HG02588 (cell line): ENCODE results near the gene TUBB2A.
A peak's percentile ranks its signal among the peaks of the same experiment; 100 is the strongest.
"Not testable (repeated sequence)": the region's sequence is repeated elsewhere in the genome, so short reads cannot be mapped to it uniquely, and the experiment has no call there.

Experiments
- ATAC-seq: cut with Tn5 transposase; IDR thresholded peaks from one replicate; pipeline ENCODE4 v1.9.1; 2021; ENCODE audit warnings: mild to moderate bottlenecking, moderate library complexity; ENCODE audit not compliant: unreplicated experiment

Gene TUBB2A

DNA sequence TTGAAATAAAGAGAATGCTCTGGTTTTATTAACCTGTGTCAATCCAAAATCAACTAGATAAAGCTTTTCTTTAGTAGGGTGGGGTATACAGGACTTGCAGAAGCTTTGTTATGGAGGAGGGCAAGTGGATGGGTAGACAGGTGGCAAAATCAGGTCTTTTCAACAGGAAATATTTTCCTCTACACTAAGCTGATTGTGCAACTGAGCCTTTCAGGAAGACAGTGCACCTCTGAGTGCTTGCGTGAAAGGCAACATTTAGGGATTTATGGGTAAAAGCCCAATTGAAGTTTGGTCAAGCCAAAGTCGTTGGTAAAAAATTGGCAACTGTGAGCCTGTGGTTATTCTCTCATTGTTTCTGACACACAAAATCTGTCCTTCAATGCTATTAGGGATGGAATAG is 23.8 kb upstream of the TUBB2A start:
- ATAC-seq: no peak

DNA sequence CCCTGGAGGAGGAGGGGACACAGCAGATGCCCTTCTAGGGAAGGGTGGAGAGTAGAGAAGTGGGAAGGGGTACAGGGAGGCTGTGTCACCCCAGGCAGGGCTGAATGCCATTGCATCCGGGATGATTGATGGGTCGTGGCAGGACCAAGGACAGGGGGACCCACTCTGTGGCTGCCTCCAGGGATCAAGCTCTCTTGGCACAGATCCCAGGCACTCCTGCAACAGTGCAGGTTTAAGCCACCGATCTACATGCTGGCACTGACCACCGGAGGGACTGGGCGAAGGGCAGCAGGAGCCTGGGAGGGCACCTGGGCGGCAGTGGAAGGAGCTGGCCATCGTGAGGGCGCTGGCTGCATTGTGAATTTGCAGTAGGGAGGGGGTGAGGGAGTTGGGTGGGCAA is 22.6 kb upstream of the TUBB2A start:
- ATAC-seq: not testable (repeated sequence)

DNA sequence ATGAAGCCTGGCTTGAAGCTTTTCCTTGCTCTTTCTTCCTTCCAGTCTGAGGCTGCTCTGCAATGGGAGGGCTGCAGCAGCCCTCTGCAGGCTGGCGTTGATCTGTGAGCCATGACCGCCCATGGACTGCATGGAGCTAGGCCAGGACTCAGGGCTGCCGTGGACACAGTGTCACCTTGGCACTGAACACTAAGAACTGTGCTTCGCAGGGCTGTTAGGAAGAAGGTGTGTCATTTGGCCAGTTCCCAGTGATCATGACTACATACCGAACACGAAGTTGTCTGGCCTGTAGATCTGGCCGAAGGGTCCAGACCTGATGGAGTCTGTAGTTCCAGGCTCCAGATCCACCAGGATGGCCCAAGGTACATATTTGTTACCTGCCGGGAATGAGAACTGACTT is 21.3 kb upstream of the TUBB2A start:
- not testable (repeated sequence) for ATAC-seq

DNA sequence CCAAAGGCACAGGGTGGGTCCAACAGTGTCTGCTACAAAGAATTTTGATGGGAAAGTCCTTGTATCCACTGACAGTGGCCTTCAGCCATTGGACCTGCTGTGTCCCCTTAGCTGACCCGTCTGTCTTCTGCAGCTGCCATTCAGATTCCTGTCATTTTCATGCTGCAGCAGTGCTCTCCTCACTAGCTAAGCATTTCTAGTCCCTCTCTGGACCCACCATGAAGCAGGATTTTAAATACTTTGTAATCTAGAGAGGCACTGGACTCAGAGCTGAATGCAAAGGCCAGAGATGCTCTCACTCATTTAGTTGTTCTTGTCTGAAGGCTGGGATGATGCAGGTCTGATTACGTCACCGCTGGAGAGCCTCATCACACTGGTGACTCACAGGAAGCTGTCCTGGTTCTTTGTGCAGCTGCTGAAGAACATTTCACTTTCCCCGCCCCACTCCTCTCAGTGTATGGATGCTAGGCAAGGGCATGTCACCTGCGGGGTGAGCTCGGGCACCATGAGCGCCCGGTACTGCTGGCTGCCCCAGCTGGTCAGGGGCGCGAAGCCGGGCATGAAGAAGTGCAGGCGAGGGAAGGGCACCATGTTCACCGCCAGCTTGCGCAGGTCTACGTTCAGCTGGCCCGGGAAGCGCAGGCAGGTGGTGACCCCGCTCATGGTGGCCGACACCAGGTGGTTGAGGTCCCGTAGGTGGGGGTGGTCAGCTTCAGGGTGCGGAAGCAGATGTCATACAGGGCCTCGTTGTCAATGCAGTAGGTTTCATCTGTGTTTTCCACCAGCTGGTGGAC is 19.4 kb upstream of the TUBB2A start:
- ATAC-seq: no peak

DNA sequence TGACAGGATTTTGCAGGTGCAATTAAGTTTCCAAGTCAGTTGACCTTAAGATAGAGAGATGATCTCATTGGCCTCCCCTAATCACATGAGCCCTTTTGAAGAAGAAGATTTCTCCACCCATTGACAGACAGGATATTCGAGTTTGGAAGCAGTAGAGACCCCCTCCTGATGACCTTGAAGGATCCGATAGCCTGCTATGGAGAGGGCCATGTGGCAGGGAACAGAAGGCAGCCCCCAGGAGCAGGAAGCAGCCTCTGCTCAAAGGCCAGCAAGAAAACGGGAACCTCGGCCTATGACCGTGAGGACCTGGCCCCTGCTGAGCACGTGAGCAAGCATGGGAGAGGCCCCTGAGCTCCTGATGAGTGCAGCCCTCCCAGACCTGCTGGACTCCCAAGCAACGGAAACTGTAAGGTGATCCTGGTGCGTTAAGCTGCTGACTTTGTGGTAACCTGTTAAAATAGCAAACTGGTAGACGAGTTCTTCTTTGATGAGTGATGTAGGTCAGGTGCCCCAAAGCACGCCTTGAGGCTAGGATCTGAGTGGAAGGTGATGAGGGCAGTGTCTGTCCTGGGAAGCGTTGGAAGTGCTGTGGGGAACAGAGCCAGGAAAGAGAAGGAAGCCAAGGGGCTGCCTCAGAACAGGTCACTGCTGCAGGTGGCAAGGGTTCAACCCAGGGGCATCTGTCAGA is 18.5 kb upstream of the TUBB2A start:
- ATAC-seq: no peak

DNA sequence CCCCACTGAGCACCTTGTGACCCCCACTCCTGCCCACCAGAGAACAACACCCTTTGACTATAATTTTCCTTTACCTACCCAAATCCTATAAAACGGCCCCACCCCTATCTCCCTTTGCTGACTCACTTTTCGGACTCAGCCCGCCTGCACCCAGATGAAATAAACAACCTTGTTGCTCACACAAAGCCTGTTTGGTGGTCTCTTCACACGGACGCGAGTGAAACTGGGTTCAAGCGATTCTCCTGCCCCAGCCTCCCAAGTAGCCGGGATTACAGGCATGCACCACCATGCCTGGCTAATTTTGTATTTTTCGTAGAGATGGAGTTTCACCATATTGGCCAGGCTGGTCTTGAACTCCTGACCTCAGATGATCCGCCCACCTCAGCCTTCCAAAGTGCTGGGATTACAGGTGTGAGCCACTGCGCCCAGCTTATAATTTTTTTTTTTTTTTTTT is 16.3 kb upstream of the TUBB2A start:
- ATAC-seq: not testable (repeated sequence)

DNA sequence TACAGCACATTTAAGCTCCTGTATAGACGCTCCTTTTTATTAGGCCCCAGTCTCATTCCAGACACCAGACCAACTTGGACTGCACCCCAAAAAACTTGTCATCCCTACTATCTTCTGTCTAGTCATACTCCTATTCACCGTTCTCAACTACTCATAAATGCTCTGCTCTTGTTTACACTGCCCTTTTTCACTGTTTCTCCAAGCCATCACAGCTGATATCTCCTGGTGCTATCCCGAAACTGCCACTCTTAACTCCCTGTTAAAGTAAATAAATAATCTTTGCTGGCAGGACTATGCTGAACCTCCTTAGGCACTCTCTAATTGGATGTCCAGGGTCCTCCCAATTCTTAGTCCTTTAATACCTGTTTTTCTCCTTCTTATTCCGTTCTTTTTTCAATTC is 15.4 kb upstream of the TUBB2A start:
- not testable (repeated sequence) for ATAC-seq

DNA sequence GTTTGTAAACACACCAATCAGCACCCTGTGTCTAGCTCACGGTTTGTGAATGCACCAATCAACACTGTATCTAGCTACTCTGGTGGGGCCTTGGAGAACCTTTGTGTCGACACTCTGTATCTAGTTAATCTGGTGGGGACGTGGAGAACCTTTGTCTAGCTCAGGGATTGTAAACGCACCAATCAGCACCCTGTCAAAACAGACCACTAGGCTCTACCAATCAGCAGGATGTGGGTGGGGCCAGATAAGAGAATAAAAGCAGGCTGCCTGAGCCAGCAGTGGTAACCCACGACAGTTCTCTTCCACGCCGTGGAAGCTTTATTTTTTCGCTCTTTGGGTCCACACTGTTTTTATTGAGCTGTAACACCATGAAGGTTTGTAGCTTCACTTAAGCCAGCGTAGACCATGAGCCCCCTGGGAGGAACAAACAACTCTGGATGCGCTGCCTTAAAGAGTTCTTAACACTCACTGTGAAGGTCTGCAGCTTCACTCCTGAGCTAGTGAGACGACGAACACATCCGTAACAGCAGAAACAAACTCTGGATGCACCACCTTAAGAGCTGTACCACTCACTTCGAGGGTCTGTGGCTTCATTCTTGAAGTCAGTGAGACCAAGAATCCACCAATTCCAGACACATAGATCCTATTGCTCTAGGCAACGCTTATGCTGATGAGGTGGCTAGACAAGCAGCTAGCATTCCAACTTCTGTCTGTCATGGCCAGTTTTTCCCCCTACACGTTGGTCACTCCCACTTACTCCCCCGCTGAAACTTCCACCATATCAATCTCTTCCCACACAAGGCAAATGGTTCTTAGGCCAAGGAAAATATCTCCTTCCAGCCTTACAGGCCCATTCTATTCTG is 14.2 kb upstream of the TUBB2A start:
- not testable (repeated sequence) for ATAC-seq

DNA sequence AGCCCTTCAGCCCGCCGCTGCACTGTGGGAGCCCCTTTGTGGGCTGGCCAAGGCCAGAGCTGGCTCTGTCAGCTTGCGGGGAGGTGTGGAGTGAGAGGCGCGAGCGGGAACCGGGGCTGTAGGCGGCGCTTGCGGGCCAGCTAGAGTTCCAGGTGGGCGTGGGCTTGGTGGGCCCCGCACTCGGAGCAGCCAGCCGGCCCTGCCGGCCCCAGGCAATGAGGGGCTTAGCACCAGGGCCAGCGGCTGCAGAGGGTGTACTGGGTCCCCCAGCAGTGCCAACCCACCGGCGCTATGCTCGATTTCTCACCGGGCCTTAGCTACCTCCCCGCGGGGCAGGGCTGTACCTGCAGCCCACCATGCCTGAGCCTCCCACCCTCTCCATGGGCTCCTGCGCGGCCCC is 13.3 kb upstream of the TUBB2A start:
- ATAC-seq: not testable (repeated sequence)

DNA sequence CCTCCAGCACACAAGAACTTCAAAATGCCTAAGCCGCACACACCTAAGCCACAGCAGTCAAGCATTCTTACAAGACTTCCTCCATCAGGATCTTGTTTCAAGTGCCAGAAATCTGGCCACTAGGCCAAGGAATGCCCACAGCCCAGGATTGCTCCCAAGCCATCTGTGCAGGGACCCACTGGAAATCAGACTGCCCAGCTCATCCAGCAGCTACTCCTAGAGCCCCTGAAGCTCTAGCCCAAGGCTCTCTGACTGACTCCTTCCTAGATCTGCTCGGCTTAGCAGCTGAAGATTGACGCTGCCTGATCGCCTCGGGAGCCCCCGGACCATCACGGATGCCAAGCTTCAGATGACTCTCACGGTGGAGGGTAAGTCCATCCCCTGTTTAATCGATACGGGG is 10.7 kb upstream of the TUBB2A start:
- not testable (repeated sequence) for ATAC-seq

DNA sequence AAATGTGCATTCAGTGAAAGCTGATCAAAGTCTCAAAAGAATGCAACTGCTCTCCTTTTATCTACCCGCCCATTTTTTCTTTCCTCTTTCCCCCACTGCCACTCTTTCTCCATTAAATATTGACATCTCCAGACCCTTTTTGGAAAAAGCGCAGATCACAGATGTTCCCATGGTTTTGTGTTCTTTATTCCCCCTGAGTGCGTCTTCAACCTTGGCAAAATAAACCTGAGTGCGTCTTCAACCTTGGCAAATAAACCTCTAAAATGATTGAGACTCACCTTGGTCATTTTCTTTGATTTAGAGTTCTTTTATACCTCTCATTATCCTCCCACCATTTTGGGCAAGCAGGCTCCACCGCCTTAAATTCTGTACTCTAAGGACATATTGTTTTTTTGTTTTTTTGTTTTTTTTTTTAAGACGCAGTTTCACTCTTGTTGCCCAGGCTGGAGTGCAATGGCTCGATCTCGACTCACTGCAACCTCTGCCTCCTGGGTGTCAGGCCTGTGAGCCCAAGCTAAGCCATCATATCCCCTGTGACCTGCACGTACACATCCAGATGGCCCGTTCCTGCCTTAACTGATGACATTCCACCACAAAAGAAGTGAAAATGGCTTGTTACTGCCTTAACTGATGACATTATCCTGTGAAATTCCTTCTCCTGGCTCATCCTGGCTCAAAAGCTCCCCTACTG is 9.3 kb upstream of the TUBB2A start:
- not testable (repeated sequence) for ATAC-seq

DNA sequence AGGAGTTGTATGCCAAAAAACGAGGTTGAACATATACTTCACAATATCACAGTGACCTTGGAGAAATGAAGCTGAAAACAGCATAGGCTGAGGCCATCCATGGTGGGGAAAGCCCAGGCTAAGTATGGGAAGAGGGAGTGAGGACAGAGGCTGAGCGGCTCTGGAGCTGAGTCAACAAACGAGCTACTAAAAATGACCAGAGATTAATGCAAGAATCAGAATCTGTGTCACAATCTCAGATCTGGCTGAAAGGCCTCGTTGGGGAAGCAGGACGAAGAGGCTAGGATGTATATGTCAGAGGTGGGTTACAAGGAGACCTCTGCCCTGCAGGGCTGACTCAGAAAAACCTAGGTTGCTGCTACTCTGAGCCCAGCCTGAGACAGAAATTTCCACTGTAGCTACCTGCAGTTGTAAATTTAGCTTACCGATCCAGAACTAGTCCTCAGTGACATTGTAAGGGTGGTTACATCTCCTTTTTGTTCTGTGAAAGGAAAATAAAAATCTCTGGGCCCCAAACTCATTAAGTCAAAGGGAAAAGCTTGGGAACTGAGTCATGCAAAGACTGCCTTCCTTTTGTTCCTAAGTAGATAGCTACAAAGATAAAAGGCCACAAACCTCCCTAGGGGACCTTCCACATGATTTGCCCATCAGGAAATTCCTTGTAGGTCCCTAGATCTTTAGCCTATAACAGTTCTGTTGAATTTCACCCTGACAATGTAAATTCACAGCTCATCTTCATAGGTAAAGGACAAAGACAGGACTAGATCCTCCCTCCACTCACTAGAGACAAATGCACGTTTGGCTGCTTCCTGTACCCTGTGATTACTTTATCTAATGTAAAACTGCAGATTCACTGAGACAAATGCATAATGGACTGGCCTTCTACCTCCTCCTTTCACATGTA is 8.5 kb upstream of the TUBB2A start:
- no peak for ATAC-seq

DNA sequence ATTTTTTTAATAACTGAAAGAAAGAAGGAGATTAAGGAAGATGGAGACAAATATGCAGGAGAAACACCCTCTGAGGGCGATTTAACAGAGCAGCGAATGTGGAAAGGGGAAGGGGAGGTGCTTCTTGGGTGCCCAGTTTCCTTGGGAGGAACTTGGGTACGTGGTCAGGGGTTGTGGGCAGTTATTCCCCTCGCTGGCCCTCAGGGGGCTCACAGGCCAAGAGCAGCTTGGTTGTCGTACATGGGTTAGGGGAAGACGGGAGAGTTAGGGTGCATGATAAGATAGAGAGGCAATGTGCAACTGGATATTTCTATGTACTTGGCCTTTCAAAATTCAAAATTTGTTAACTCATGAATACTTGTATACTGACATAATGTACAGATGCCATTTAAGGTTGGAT is 7.0 kb upstream of the TUBB2A start:
- ATAC-seq: no peak

DNA sequence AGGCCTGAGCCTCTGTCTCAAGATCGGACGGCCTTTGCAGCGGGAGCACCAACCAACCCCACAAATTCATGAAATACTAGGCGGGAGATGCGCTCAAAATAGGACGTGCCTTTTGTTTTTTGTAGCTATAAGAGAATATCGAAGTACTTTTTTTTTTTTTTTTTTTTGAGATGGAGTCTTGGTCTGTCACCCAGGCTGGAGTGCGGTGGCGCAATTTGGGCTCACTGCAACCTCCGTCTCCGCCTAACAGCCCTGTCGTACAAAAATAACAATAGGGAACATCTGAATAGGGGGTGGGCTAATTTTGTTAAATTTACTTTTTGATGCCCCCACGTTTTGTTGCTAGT is 5.9 kb upstream of the TUBB2A start:
- ATAC-seq: no peak

DNA sequence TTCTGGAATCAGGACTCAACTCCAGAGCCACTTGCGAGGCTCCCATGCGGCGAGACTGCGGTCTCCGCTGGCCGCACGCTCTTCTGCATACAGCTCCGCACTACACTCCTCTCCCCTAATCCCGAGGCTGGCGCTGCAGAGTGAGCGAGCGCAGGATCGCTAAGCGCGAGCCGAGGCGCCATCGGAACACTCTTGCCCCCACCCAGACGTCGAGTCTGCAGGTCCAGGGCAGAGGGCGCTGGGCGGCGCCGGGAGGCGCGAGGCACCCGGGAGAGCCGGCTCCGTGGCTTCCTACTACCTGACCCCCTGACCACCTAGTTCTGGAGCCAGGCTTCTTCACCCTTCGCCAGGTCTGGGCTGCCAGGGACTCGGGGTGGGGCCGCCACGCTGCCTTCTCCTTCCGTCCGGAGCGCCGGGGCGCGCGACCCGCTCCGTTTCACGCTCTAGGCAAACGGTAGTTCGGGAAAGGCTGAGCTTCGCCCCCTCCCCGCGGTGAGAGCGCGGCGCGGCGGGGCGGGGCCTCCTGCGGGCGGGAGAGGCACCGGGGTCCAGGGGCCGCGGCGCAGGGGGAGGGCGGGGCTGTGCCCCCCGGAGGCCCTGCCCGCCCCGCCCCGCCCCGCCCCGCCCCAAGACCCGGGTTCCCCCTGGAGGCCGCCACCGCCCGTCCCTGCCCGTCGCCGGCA is 5.4 kb upstream of the TUBB2A start:
- ATAC-seq: peak; percentile 60

DNA sequence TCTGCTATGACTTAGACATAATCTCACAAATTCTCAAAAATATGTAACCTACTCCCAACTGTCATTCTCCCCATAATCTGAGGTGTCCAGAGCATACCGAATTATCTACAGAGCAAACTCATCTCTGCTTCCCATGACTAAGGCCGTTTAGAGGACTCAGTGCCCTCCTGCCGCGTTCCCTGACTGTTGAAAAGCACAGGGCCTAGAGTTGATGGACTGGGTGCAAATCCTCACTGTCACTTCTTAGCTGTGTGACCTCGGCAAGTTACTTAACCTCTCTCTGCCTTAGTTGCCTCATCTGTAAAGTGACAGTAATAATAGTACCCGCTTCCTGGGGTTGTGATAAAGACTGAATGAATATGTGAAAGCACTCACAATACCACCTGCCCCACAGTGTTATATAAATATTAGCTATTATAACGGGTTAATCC is 4.7 kb upstream of the TUBB2A start:
- no peak for ATAC-seq

DNA sequence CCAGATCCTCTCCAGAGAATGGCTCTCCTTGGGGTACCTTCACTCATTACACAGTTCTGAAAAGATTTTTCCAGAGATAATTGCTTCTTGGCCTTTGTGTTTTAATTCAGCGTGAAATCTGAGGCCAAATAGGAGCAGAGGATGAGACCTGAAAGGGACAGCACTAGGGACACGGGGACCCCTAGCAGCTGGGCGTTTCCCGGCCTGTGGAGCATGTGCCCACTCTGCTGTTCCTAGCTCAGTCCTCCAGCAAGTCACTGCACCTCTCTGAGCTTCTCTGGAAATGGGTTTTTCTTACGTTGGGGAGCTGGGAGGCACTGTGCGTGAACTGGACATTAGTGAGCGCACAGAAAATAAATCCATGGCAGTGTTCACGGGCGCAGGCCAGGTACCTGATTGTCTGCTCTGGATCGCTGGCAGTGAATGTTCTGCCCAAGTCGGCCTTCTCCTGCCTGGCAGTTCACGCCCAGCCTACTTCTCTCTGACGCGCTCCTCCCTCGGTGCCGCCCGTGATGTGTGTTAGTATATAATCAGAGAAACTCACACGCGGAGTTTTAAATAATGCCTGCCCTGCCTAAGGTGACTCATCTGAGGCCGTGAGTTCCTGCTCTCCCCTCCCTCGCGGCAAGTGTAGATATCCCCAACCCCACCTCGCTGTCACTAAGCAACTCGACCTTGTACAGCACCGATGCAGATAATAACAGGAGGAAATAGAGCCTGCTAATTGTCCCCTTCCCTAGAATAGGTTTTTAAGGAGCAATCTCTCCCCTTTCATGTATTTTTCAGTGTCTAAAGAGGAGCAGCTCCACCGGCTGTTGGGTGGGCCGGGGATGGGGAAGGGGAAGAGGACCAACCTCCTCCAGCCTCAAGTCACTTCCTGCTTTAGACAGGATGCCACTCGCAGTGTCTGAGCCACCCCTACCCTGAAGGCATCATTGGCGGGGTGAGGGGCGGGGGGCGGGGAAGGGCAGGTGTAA is 2.7 kb upstream of the TUBB2A start:
- ATAC-seq: no peak
